Stimulated activated CD8-positive, alpha-beta memory T cell treated with anti-CD3 and anti-CD28 coated beads, Interleukin-7, amount 100 ng/mL, for 48 hours (primary cell): ENCODE results near the gene ZNF839.
A peak's percentile ranks its signal among the peaks of the same experiment; 100 is the strongest.
"Not testable (repeated sequence)": the region's sequence is repeated elsewhere in the genome, so short reads cannot be mapped to it uniquely, and the experiment has no call there.

Source experiments
- DNase-seq, 2 donors: peaks; one replicate each; pipeline ENCODE4 v3.0.0-alpha.2; 2020; ENCODE audit warnings: low read depth in 1 of 2; ENCODE audit errors: extremely low read depth in 1 of 2

Gene ZNF839

GRCh38 chr14:102304611-102305506, 14.7 kb upstream of the ZNF839 start, which contains the start of gene MOK:
TSS of gene MOK (minus strand) at chr14:102305164. CDS start at chr14:102304968, 196 bp downstream.
- DNase-seq, result peak; percentile 90 to 93

DNA sequence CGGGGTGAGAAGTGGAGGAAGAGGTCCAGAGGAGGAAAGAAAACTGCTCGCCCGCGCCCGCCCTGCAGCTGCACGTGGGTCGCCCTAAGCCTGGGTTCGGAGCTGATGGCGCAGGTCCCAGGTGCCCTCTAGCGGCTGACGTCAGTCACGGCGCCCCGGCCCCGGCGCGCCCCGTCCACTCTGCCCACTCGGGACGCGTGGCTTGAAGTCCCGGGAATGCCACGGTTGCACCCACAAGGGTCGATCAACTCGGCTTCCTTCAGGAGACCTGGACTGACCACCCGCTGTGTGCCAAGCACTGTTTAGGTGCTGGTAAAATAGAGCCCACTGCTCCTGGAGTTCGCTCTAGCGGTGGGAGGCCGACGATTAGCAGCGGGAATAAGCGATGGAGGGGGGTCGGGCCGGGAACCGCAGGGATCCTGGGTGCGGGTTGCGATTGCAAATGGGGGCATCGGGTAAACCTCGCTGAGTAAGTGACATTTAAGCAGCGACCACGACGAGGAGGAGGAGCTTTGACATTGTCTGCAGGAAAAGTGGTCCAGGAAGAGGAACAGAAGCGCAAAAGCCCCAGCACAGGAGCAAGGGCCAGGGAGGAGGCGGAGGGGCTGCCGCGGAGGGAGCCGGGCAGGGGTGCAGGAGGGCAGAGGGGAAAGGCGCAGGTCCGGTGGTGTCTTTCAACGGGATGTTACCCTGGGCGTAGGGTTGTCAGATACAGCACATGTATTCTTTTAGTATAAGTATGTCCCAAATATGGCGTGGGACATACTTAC, 5.1 kb upstream of the ZNF839 start:
- peak; percentile 65 to 67 for DNase-seq

DNA sequence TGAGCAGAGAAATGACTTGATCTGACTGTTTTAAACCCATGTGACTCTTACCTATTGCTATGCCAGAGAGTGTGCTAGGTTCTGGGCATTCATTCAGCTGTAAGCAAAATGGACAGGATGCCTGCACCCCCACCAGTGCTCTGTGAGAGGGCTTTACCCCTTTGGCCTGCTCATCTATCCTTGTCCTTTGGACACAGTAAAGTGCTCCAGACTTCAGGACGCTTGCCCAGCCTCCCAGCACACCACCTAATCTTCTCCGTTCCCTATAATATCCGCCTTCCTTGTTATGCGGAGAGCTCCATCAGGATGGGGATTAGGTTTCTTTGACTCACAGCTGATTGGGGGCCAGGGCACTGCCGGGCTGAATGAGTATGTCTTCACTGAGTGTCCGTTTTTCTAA, 4.4 kb upstream of the ZNF839 start:
- DNase-seq, result no peak

- no peak for DNase-seq
Observed at GRCh38 chr14:102316338-102316742, 3.2 kb upstream of the ZNF839 start.

GRCh38 chr14:102316743-102317563, 2.6 kb upstream of the ZNF839 start:
- peak; percentile 81 to 93 for DNase-seq

DNA sequence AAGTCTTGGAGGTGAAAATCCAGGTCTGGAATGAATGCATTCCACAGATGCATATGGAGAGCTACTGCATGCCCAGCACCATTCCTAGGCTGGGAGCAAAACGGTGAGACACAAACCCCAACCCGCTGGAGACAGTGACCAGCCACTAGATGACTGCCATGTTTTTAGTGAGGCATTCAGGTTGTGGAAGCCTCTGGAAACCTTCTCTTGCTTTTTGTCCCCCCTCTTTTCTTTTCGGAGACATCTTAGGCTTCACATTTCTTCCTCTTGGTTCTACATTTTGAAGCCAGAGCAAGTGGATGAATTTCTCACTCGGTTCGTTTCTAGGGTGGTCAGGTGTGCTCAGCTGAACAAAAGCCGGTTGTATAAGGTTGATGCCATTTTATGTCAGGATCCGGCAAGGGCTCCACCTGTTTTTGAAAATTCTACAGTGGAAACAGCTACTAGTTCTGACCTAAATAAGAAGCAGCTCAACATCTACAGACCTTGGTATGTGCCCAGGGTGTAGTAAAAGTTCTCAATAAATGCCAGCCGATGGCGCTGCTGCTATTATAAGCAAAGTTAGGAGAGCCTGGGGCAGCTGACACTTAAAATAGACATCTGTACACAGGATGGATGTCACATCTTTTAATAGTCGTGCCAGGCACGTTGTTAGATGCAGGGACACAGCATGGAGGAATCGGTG, 1.8 kb upstream of the ZNF839 start:
- peak in 1 of 2 donors; percentile 21 for DNase-seq

- DNase-seq, result no peak
Observed at GRCh38 chr14:102318781-102319276, 717 bp upstream of the ZNF839 start.

- no peak for DNase-seq
Observed at GRCh38 chr14:102320033-102320660, 601 bp downstream of the ZNF839 start.

DNA sequence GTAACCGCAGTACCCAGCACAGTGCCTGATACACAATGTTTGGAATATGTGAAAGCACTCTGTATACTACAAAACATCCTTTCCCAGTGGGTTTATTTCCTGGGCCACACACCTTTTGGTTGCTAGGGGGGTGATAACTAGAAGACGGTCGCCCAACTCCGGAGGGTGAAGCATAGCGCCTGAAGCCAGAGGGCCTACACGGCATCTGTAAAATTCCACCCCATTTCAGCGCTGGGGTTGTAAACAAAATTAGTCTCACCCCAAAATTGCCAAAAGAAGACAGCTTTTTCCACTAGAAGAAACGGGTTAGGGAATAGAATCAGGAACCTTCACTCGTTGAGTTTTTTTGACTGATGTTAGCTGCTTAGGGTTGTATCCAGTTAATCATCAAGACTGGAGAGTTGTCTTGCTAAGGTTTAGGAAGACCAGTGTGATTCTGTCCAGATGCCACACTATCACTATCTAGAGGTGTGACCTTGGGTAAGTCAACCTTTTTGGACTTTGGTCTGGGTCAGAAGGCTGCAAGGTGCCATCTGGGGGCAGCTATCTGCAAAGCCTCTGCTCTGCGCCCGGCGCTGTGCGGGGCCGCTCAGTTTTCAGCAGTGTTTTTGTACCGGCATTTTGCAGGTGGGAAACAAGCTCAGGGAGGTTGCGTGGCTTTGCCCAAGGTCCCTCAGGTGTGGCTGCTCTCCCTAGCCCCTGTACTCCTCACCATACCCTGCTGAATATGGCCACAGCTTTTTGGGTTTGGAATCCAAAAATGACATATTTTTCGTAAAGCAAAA, 1.3 kb downstream of the ZNF839 start:
- no peak for DNase-seq

GRCh38 chr14:102321456-102322422, 2.2 kb downstream of the ZNF839 start:
- DNase-seq, result no peak

DNA sequence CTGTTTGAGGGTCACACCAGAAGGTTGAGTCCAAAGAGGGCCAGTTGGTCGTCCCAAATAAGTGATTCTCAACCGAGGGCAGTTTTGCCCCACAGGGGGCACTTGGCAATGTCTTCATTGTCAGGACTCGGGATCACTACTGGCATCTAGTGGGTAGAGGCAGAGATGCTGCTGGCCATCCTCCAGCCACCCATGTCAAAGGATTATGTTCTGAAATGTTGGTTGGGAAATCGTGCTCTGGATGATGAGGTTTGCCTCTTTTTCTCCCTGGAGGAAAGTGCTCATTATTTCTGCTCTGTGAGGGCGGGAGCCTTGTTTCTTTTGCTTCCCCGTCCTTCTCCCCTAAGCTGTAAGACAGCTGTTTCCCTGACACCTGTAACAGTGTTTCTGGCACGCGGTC, 3.6 kb downstream of the ZNF839 start:
- DNase-seq, result no peak

GRCh38 chr14:102325791-102326345, 6.3 kb downstream of the ZNF839 start:
- DNase-seq, result no peak

GRCh38 chr14:102326583-102326982, 7.0 kb downstream of the ZNF839 start:
- DNase-seq, result no peak

- not testable (repeated sequence) for DNase-seq
Observed at GRCh38 chr14:102329381-102329780, 9.8 kb downstream of the ZNF839 start.

DNA sequence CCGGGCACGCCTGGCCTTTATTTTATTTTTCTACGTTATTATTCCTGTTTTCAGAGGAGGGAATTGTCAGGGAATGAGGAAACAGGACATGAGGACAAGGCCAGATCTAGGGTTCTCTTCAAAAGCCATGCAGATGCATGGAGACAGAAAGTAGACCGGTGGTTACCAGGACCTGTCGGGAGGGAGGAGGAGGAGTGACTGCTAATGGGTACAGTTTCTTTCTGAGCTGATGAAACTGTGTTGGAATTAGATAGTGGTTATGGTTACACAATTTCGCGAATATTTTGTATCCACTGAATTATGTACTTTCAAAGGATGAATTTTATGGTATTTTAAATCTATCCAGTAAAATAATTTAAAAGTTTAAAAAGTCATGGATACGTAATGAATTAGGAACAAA, 11.3 kb downstream of the ZNF839 start:
- DNase-seq, result no peak

GRCh38 chr14:102333390-102333789, 13.8 kb downstream of the ZNF839 start:
- DNase-seq, result no peak
